H1 (cell line): Measurements from ENCODE around the gene TOP3B. TPM values are rescaled to one million over a fixed set of nuclear protein-coding genes. Genes with fewer than 3 reads are reported as not detected.

Experiments used
- BRCA1 ChIP-seq: IDR thresholded peaks from 2 replicates; pipeline ENCODE4 v1.6.1; 2012; ENCODE audit warnings: low read depth, low read length, improper control_type of control experiment
- CEBPB ChIP-seq: IDR thresholded peaks from 2 replicates; pipeline ENCODE4 v1.6.1; 2012; ENCODE audit warnings: low read depth, low read length
- CHD2 ChIP-seq: IDR thresholded peaks from 2 replicates; pipeline ENCODE4 v1.6.1; 2012; ENCODE audit warnings: low read length, improper control_type of control experiment
- FOSL1 ChIP-seq: IDR thresholded peaks from 2 replicates; pipeline ENCODE4 v1.6.1; 2011; ENCODE audit warnings: mild to moderate bottlenecking, low read depth, low read length, moderate library complexity; ENCODE audit not compliant: insufficient read depth
- HDAC6 ChIP-seq: IDR thresholded peaks from one replicate; pipeline ENCODE4 v1.7.1; 2012; ENCODE audit warnings: low read depth, mild to moderate bottlenecking, inconsistent platforms, low read length, moderate library complexity
- KDM4A ChIP-seq: IDR thresholded peaks from one replicate; pipeline ENCODE4 v1.7.1; 2012; ENCODE audit warnings: low read depth, mild to moderate bottlenecking, moderate library complexity, low read length, inconsistent platforms; ENCODE audit not compliant: severe bottlenecking
- NRF1 ChIP-seq: IDR thresholded peaks from 2 replicates; pipeline ENCODE4 v1.6.1; 2011; ENCODE audit warnings: mild to moderate bottlenecking, low read depth, low read length, improper control_type of control experiment
- POLR2A ChIP-seq, 2 experiments: IDR thresholded peaks; 1 replicate in 1 of 2; 2 replicates in 1 of 2; pipeline ENCODE4 v1.6.1; 2011; ENCODE audit warnings: low read depth in 2 of 2, low read length in 2 of 2, mild to moderate bottlenecking in 2 of 2; ENCODE audit errors: control extremely low read depth in 1 of 2
- RAD21 ChIP-seq, 2 experiments: IDR thresholded peaks in 1 of 2; conservative IDR thresholded peaks in 1 of 2; 2 replicates each; pipeline ENCODE4 v1.6.1; 2011; ENCODE audit warnings: low read depth in 2 of 2, low read length in 2 of 2, improper control_type of control experiment in 1 of 2, inconsistent platforms in 1 of 2, mild to moderate bottlenecking in 1 of 2, moderate library complexity in 1 of 2
- TAF1 ChIP-seq: IDR thresholded peaks from 2 replicates; pipeline ENCODE4 v1.6.1; 2011; ENCODE audit warnings: mild to moderate bottlenecking, low read depth, low read length
- TBP ChIP-seq: IDR thresholded peaks from 2 replicates; pipeline ENCODE4 v1.6.1; 2011; ENCODE audit warnings: low read depth, low read length, improper control_type of control experiment
- ZNF274 ChIP-seq: IDR thresholded peaks from 2 replicates; pipeline ENCODE4 v1.7.0; 2012; ENCODE audit warnings: low read length, borderline replicate concordance; ENCODE audit errors: extremely low read depth
- polyA plus RNA-seq, 7 experiments: library from polyadenylated mRNA; depleted of rRNA in 3 of 7; stranded (reverse) in 5 of 7; unstranded in 2 of 7; fragments of >200 nt in 5 of 7; fragments of 200-250 nt in 2 of 7; gene quantifications; 1 replicate in 5 of 7; 2 replicates in 1 of 7; 4 replicates in 1 of 7; pipeline versions ENCODE4 v1.2.1 to v1.2.3, GENCODE V29; 2011 to 2013; ENCODE audit warnings: missing spikeins in 2 of 7, mixed read lengths in 2 of 7
- total RNA-seq: library from RNA; stranded (reverse); fragmentation: NEBNext Ultra II Directional; extraction: Animal tissue kit (Norgen Biotek cat#: 25700); gene quantifications from 2 replicates; pipeline ENCODE4 v1.2.1, GENCODE V29; 2021
- TF ChIP-seq, protein P1 (sequence below): IDR thresholded peaks from 2 replicates; pipeline ENCODE4 v1.6.1; 2012; ENCODE audit warnings: low read length, inconsistent platforms
- TF ChIP-seq, protein P2 (sequence below): IDR thresholded peaks from 2 replicates; pipeline ENCODE4 v1.6.1; 2012; ENCODE audit warnings: inconsistent platforms

TOP3B gene
- total and polyA plus RNA-seq, 2 of the 8 experiments (the other 6 are each of a cell fraction or from before 2014, with no cell fraction given): 30.4 to 52.8 TPM

DNA sequence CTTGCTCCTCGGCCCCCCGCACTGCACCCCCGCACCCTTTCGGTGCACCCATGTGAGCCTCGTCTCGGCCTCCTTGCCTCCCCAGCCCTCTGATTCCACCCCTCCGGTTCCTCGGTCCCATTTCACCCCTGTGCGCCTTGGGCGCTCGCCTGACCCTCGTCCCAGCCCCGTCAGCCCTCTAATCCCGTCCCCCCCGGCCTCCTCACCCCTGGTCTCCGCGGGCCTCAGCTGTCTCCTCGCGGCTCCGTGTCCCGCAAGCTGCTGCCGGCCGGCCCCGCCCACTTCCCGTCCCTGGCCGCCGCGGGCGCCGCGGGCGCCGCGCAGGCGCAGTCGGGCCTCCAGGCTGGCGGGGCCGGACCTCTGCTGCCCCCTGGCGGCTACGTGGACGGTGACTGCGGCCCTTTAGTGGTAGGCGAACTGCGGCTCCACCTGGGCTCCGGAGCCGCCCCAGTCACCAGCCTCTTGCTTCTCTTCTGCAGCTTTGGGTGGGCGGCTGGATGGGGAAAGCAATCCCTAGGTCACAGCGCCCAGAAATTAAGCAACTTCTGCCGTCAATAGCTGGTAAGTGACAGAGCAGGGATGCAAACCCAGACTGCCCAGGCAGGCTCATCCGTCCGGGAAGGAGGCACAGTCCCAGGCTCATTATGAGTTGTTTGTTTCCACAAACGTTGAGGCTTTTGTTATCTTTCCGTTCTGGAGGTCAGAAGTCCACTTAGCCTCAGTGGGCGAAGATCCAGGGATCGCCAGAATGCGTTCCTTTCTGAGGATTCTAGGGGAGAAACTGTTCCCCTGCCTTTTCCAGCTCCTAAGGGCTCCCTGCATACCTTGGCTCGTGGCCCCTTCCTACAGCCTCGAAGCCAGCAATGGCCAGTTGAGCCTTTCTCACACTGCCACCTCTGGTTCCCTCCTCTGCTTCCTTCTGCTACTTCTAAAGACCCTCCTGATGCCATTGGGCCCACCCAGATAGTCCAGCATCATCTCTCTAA is 29.7 kb downstream of the TOP3B start, which contains the start of gene PPM1F (continued):
- TF ChIP-seq BRCA1 (no peak), CHD2 (no peak), KDM4A (peak; percentile 93), FOSL1 (no peak), NRF1 (peak; percentile 57), TBP (0 out of 2 replicates have a peak, but pooled peaks have one; percentile 34), POLR2A (IDR thresholded peaks at IDR 0.05; ENCODE audit: control extremely low read depth in 1 of 2, low read depth in 2 of 2, low read length in 2 of 2) (no peak), RAD21 (IDR thresholded peaks at IDR 0.05 in 1 of 2, conservative IDR thresholded peaks at IDR 0.05 in 1 of 2; ENCODE audit: low read depth in 2 of 2, low read length in 2 of 2) (peak; percentile 36 to 71), CEBPB (no peak), TAF1 (no peak), HDAC6 (no peak), ZNF274 (no peak)
- TF ChIP-seq, protein P1, sequence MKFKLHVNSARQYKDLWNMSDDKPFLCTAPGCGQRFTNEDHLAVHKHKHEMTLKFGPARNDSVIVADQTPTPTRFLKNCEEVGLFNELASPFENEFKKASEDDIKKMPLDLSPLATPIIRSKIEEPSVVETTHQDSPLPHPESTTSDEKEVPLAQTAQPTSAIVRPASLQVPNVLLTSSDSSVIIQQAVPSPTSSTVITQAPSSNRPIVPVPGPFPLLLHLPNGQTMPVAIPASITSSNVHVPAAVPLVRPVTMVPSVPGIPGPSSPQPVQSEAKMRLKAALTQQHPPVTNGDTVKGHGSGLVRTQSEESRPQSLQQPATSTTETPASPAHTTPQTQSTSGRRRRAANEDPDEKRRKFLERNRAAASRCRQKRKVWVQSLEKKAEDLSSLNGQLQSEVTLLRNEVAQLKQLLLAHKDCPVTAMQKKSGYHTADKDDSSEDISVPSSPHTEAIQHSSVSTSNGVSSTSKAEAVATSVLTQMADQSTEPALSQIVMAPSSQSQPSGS: no peak
- TF ChIP-seq, protein P2, sequence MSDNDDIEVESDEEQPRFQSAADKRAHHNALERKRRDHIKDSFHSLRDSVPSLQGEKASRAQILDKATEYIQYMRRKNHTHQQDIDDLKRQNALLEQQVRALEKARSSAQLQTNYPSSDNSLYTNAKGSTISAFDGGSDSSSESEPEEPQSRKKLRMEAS: no peak
